ENCODE results near the gene KRTAP4-9. TPM values are rescaled to one million over a fixed set of nuclear protein-coding genes. Genes with fewer than 3 reads are reported as not detected.
"Not testable (repeated sequence)": the region's sequence is repeated elsewhere in the genome, so short reads cannot be mapped to it uniquely, and the experiment has no call there.

Gene KRTAP4-9
- not detected for total RNA-seq

GRCh38 chr17:41105347-41105746 is at the start of gene KRTAP4-9:
Gene KRTAP4-9, plus strand, starts transcription at chr17:41105389. Its CDS starts 0 bp downstream, at chr17:41105389.
- H3K27ac ChIP-seq (replicated peaks in 1 of 4); H3K4me1 ChIP-seq; H3K27me3 ChIP-seq; H3K36me3 ChIP-seq; H3K4me3 ChIP-seq; H3K9me3 ChIP-seq; intact Hi-C loops (cut with DNase I); DNase-seq (ENCODE audit: extremely low spot score): not testable (repeated sequence)
- 65% methylated on average over 10 of the region's 10 CpGs for WGBS

- 94% methylated on average over 1 of the region's 1 CpG for WGBS
- no peak for TF ChIP-seq POLR2A (IDR thresholded peaks at IDR 0.05; ENCODE audit: low read depth)
- TF ChIP-seq CTCF (IDR thresholded peaks at IDR 0.05) = no peak
- no peak for TF ChIP-seq EP300 (IDR thresholded peaks at IDR 0.05)
- TF ChIP-seq POLR2AphosphoS5 (IDR thresholded peaks at IDR 0.05) = no peak
- Histone ChIP-seq H3K27ac (replicated peaks in 1 of 4) (no peak overlapping the region), H3K4me1 (no peaks in the 10 kb centered on the region), H3K36me3 (no peaks in the 10 kb centered on the region), H3K27me3 (peaks cover 0 to 16% (median 0%) of the 10 kb centered on the region in 4 donors), H3K9me3 (peaks cover 0 to 5% (median 0%) of the 10 kb centered on the region in 4 donors), H3K4me3 (no peak overlapping the region)
- intact Hi-C loops (cut with DNase I) = no loop called here
- DNase-seq (ENCODE audit: extremely low spot score) = no peak
These were observed 47.6 kb upstream of the KRTAP4-9 start for GRCh38 chr17:41057547-41057946.

GRCh38 chr17:41058741-41059140 is 46.4 kb upstream of the KRTAP4-9 start:
- no peak for DNase-seq (ENCODE audit: extremely low spot score)
- H3K27me3 ChIP-seq = peaks cover 0 to 16% (median 0%) of the 10 kb centered on the region in 4 donors
- H3K9me3 ChIP-seq = peaks cover 0 to 5% (median 0%) of the 10 kb centered on the region in 4 donors
- no peaks in the 10 kb centered on the region for H3K36me3 ChIP-seq
- WGBS = 93% methylated on average over 5 of the region's 5 CpGs
- H3K27ac ChIP-seq (replicated peaks in 1 of 4) = no peak overlapping the region
- TF ChIP-seq EP300 (IDR thresholded peaks at IDR 0.05) (no peak), POLR2A (IDR thresholded peaks at IDR 0.05; ENCODE audit: low read depth) (no peak), POLR2AphosphoS5 (IDR thresholded peaks at IDR 0.05) (no peak), CTCF (IDR thresholded peaks at IDR 0.05) (no peak)
- intact Hi-C loops (cut with DNase I) = no loop called here
- H3K4me1 ChIP-seq = no peaks in the 10 kb centered on the region
- H3K4me3 ChIP-seq = no peak overlapping the region

- DNase-seq (ENCODE audit: extremely low spot score); H3K4me1 ChIP-seq; H3K9me3 ChIP-seq; H3K36me3 ChIP-seq; H3K4me3 ChIP-seq; H3K27ac ChIP-seq (replicated peaks in 1 of 4); intact Hi-C loops (cut with DNase I): not testable (repeated sequence)
- H3K27me3 ChIP-seq = peaks cover 0 to 16% (median 0%) of the 10 kb centered on the region in 4 donors
- 32% methylated on average over 8 of the region's 31 CpGs for WGBS
These were observed 45.7 kb upstream of the KRTAP4-9 start for GRCh38 chr17:41059276-41060051.

GRCh38 chr17:41060052-41060604 is 45.1 kb upstream of the KRTAP4-9 start, which contains the start of gene KRTAP2-3:
Gene KRTAP2-3, minus strand, starts transcription at chr17:41060114. Its CDS starts 64 bp downstream, at chr17:41060050.
- intact Hi-C loops (cut with DNase I) = no loop called here
- Histone ChIP-seq H3K4me3 (no peak within 1 kb of the TSS), H3K9me3 (peaks cover 0 to 5% (median 0%) of the 10 kb centered on the region in 4 donors), H3K27me3 (peaks cover 0 to 16% (median 0%) of the 10 kb centered on the region in 4 donors), H3K27ac (replicated peaks in 1 of 4) (no peak within 1 kb of the TSS), H3K36me3 (no peaks in the 10 kb centered on the region), H3K4me1 (no peaks in the 10 kb centered on the region)
- no peak for DNase-seq (ENCODE audit: extremely low spot score)
- WGBS = 77% methylated on average over 5 of the region's 6 CpGs
- TF ChIP-seq EP300 (IDR thresholded peaks at IDR 0.05) (no peak), POLR2A (IDR thresholded peaks at IDR 0.05; ENCODE audit: low read depth) (no peak), POLR2AphosphoS5 (IDR thresholded peaks at IDR 0.05) (no peak), CTCF (IDR thresholded peaks at IDR 0.05) (no peak)

Measured in esophagus muscularis mucosa (tissue), 4 donors.